Stimulated activated CD4-positive, alpha-beta T cell treated with anti-CD3 and anti-CD28 coated beads, Interleukin-1b, Interleukin-23, amount 100 ng/mL, for 1 hour (primary cell): Measurements from ENCODE around the gene NEIL3.
"Not testable (repeated sequence)": the region's sequence is repeated elsewhere in the genome, so short reads cannot be mapped to it uniquely, and the experiment has no call there.

Source experiments
- DNase-seq, 2 donors: peaks; one replicate each; pipeline ENCODE4 v3.0.0-alpha.2; 2020; ENCODE audit warnings: low read depth in 2 of 2

Gene NEIL3

DNA sequence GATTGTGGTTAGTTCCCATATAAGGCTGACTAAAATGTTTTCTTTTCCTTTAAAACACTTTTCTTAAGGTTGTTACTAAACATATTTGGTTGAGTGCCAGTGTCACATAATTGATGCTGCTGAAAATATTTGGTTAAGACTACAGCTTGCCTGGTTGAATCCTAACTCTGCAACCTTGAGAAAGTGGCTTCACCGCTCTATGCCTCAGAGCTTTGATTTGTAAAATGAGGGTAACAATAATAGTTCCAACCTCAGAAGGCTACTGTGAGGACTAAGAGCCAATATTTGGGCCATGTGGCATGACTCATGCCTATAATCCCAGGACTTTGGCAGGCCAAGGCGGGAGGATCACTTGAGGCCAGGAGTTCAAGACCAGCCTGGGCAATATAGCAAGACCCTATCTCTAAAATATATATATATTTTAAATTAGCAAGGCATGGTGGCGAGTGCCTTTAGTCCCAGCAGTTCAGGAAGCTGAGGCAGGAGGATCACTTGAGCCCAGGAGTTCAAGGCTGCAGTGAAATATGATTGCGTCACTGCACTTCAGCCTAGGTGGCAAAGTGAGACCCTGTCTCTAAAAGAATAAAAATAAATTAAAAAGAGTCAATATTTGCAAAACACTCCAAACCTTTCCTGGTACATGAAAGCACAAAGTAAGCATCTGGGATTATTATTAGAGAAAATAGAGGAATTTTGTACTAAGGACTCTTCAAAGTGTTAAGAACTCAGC lies 7.1 kb upstream of the NEIL3 start:
- DNase-seq, result no peak

DNA sequence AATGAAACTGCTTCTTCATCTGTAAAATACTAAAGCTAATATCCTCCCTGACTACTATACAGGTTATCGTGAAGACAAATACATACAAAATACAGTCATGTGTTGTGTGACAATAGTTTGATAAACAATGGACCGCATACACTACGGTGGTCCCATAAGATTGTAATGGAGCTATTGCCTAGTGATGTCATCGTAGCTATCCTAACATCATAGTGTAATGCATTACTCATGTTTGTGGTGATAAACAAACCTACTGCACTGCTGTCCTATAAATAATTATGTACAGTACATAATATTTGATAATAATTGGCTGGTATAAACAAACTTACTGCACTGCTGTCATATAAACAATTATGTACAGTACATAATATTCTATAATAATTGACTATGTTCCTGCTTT lies 5.6 kb upstream of the NEIL3 start:
- DNase-seq, result no peak

DNA sequence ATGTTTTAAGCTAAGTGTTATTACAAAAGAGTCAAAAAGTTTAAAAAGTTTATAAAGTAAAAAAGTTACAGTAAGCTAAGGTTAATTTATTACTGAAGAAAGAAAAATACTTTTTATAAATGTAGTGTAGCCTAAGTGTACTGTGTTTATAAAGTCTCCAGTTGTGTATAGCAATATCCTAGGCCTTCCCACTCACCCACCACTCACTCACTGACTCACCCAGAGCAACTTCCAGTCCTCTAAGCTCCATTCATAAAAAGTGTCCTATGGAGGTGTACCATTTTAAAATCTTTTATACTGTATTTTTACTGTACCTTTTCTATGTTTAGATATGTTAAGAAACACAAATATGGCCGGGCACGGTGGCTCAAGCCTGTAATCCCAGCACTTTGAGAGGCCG lies 4.8 kb upstream of the NEIL3 start:
- not testable (repeated sequence) for DNase-seq

DNA sequence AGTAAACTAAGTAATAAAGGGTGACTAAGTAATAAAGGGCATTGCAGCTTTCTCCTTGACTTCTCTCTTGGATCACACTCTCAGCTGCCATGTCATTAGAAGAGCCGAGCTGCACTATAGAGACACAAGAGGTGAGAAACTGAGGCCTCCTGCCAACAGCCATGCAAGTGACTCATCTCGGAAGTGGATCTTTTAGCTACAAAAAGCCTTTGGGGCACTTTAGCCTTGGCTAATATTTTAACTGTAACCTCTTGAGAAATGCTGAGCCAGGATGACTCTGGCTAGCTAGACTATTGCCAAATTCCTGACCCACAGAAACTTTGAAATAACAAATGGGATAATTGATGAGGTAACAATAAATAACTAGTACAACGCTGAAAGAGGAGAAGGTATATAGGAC lies 1.5 kb upstream of the NEIL3 start:
- no peak for DNase-seq

DNA sequence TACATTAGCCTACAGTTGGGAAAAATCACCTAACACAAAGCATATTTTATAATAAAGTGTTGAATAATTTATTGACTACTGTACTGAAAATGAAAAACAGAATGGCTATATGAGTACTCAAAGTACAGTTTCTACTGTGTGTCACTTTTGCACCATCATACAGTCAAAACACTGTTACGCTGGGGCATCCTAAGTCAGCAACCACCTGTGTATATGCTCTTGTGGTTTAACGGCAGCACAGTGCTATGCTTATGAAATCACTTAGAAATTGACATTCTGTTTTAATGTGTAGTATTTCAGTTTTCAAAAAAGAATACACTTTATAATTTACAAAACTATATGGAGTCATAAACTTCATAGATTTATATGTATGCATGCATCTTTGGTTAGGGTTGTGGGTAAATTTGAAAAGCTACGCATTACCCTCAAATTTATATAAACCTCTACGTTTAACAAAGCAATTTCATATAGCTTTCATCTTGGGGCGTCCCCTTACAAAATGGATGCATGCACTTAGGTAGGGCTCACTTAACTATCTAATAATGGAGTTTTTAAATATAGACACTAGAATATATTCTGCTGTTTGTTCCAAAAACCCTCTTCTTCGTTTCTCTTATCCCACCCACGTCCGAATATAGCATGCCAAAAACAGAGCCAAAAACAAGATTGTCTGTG lies 690 bp upstream of the NEIL3 start:
- DNase-seq, result no peak

DNA sequence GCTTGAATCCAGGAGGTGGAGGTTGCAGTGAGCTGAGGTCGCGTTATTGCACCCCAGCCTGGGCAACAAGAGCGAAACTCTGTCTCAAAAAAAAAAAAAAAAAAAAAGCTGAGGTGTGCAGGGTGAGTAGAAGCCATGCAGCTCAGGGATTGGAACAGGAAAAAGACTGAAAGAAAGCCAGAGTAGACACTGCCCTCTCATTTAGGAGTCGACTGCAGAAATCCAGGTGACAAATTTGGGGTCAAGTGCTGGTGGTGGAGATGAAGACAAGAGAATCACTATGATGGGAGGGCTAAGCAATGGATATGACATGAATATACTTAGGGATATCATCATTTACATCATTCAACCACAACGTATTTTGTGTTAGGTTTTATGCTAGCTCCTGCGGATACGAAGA lies 1.9 kb downstream of the NEIL3 start:
- DNase-seq, result no peak

DNA sequence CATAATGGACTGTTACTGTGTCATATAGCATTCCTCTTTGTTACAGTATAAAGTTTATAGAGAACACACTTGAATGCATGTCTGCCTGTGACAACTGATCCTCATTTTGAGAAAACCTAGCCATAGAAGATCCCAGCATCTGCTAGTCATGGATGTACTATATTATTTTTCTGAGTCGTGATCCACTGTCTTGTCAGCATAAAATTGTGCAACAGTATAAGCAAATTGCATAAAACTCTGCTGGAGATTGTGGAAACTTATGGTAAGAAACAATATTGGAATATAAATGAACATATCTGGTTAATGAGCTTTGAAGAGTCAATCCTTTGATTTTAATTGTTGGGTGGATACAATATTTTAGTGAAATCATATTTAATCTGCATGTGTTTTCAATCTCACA lies 3.6 kb downstream of the NEIL3 start:
- DNase-seq, result no peak

DNA sequence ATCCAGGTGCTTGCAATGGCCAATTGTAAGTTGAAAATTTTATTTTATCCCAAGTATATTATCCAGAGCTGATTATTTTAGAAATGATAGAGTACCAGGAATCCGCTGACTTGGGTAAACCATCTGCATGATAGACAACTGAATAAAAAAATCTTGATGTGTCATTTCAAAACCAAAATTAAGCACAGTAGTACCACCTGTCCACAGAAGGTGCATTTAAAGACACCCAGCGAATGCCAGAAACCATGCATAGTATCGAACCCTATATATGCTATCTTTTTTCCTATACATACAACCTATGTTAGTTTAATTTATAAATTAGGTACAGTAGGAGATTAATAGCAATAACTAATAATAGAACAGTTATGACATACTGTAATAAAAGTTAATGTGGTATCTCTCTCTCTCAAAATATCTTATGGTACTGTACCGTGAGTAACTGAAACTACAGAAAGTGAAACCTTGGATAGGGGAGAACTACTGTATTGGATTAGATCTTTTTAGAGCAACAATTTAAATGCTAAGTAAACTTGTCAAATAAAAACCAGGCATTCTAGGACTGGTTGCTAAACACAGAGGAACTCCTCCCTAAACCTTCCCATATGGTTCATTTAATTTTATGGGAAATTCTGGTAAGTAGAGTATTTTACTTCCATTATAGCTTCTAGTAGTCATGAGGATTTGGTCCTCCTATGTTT lies 6.2 kb downstream of the NEIL3 start:
- no peak for DNase-seq

DNA sequence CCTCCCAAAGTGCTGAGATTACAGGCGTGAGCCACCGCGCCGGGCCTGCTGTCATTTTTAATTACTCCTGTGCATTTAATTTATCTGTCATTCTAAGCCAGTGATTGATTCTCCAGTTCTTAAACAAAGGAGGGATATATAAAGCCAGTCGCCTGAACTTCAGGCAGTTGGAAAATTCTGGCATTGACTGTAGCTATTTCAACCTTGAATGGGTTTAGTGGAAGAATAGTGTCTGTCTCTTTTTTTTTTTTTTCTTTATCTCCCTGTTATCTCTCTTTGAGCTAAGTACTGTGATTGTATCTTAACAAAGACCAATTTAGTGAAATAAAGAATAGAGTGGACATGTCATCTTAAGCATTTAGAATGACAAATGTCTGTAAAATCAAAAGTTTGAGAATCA lies 11.0 kb downstream of the NEIL3 start:
- no peak for DNase-seq

DNA sequence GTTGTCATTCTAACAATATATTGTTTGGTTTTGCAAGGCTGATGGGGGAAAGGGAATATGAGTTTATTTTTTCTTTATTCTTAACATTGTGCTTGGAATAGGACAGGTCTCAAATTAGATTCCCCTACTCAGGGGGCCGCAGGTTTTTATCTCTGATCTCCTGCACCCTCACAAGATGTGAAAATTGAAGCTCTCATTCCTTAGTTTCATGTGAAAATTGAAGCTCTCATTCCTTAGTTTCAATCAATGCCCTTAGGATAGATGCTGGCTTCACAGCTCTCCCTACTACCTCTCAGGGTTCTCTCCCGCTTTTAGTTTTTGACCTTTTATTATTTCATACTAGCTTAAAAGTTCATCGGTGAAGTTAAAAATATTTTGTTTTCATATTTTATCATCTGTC lies 12.0 kb downstream of the NEIL3 start:
- no peak for DNase-seq

DNA sequence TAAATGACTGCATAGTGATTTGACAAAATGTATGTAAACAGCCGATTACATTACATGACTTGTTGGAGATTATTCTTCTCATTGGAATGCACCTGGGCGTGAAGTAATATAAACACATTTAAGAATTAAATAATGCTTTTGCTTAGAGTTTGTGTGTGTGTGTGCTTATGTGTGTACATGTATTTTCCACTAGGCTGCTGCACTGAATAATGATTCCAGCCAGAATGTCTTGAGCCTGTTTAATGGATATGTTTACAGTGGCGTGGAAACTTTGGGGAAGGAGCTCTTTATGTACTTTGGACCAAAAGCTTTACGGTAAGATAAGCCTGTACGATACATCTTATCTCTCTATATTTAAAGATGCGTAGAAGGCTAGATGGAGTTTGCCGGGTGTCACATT lies 12.6 kb downstream of the NEIL3 start:
- DNase-seq, result no peak

DNA sequence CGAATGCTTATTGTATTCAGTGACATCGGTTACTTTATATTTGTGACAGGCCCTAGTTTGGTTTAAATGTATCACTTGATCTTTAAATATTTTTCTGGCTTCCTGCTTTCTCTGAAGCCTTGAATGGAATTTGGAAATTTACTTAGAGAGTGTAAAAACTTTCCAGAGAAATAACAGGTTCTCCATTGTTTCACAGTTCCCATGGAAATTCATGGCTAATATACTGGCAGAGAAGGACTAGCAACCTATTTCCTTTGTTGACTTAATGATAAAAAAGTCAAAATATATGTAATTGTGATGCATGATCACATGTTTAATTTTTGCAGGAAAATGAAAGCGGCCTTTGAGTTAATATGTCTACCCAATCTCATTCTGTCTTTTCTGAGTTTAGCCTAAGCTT lies 13.2 kb downstream of the NEIL3 start:
- DNase-seq, result no peak

DNA sequence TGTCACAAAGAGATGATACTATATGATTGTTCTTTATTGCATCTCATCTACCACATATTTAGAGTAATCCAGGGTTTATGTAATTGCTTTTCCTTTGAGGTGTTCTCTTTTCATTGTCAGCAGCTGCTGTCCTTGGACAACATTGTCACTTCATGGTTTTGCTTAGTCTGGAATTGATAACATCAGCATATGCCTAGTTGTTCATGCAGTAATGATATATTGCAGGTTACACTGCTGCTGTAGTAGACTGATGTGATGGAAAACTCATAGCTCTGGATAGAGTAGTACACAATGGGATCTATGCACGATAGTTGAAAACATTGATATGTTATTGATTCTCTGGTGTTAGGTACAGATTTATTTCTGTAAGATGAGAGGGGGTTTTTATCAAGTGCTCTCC lies 13.7 kb downstream of the NEIL3 start:
- DNase-seq, result no peak

DNA sequence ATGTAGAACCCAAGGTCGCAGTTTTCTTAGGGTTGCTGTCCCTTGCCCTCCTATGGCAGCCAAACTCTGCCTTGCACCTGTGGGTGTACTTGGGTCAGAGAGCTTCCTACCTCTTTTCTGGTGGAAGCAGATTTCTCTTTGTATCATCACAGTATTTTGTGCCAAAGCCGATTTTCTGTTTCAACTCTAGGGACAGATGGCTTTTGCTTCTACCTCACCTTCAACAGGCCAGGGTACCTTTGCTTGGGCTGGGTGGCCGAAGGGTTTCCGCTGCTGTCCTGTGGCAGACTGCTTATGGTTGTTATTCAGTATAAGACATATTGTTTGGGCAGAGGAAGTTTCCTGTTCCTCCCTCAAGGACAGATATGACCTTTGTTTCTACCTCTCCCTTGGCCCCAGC lies 22.4 kb downstream of the NEIL3 start:
- no peak for DNase-seq

DNA sequence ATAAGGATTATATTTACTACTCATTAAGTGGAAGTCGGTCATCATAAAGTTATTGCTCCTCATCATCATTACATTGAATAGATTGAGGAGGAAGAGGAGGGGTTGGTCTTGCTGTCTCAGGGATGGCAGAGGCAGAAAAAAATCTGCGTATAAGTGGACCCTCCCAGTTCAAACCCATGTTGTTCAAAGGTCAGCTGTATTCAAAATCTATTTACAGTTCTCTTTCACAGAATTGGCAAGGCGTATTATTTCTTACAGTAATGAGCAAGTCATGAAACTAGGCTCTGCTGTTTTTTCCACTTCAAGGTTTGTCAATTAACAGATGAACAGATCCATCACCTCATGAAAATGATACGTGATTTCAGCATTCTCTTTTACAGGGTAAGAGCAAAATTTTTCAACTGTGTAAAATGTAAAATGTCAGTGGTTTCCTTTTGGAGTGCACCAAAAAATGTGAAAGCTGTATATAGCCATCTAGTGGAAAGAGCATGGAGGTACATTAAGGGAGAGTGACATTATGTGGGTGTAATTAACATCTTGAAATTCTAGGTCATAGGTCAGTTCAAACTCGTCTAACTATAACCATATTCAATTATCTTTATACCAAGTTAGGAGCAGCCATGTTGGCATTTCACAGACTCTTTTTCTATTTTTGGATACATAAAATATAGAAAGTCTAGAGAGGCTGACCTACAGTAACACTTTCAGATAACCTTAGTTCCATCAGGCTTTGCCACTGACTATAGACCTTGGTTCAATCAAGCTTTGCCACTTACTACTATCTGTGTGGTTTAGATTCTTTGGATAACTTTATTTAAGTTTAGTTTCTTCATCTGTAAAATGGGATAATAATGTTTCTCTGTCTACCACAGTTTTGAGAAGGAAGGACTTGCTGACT lies 30.1 kb downstream of the NEIL3 start:
- DNase-seq, result no peak

DNA sequence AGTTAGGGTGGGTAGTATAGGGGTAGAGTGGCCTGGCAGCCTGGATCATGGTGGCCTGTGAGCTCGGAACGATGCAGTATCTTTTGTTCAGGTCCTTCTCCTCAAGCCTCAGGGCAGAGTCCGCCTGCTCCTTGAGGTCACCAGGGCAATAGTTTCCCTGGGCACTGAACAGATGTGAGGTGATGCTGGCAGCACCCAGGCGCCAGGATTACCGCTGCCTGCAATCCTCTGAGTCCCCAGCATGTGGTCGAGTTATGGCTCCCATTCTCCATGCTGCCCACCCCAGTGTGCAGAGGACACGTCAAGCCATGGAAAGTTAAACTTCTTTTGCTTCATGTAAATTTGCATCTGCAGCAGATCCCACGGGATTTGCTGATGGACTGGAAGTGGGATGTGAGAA lies 38.7 kb downstream of the NEIL3 start:
- no peak for DNase-seq

DNA sequence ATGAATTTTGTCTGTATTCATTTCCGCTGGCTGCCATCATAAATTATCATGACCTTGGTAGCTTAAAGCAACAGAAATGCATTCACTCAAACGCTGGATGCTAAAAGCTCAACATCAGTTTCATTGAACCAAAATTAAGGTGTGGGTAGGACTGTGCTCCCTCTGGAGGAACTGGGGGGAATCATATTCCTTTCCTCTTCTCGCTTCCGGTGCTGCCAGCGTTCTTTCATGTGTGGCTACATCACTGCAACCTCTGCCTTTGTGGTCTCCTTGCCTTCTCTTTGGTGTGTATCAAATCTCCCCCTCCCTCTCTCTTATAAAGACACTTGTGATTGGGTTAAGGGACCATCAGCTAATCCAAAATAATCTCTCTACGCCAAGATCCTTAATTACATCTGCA lies 39.5 kb downstream of the NEIL3 start:
- DNase-seq, result no peak

DNA sequence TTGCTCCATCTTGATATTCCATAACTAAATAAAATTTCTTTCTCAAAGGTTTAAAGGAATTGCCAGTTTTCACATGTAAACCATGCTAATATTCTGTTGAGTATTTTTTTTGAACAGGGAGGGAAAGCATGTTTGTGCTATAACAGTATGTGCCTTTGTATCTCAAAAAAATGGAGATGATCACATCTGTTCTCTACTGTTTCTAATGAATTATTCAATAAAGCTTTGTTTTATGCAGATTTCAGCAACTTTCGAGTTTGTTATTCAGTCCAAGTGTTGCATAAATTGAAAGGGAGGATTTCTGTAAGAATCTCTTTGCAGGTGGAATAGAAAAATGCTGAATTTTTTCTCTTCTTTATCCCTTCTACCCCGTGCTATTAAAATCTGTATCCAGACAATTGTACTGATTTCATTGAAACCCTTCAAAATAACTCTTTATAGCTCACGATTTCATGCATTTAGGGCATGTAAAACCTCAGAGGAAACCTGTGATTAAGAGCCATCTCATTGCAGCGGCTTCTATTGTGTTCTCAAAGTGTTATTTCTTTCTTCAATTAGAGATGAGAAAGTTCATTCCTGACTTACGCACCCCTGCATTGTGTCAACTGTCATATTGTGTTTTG lies 42.1 kb downstream of the NEIL3 start:
- DNase-seq, result no peak

DNA sequence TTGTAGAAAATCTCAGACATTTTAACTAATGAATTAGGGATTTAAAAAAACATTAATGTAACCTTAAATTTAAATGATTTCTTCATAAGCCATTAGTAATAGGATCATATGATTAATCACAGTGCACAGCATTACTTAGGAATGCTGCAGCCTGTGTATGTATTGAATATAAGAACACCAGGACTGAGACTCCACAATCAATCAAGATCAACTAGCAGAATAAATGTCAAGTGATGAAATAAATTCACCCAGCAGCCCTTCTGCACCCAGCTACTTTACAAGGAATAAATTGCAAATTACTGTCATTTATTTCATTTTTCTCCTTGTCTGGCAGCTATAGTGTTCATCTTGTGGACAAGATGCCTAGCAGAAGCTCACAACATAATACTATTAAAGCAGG lies 46.5 kb downstream of the NEIL3 start:
- no peak for DNase-seq

DNA sequence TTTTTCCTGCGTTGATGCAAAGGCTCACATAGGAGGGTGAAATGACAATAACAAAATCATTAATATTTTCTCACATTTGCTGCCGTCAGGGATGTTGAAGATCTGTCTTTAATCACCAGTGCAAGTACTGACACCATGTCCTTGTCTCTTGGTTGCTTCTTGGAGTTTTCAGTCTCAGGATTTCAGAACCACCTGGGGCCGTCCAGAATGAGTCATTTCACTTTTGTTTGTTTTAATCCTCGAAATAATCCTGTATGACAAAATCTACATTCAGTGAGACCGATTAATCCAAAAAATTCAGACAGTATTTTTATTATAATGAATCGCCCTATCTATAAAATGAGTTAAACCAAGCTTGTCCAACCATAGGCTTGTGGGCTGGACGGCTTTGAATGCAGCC lies 47.2 kb downstream of the NEIL3 start:
- no peak for DNase-seq

DNA sequence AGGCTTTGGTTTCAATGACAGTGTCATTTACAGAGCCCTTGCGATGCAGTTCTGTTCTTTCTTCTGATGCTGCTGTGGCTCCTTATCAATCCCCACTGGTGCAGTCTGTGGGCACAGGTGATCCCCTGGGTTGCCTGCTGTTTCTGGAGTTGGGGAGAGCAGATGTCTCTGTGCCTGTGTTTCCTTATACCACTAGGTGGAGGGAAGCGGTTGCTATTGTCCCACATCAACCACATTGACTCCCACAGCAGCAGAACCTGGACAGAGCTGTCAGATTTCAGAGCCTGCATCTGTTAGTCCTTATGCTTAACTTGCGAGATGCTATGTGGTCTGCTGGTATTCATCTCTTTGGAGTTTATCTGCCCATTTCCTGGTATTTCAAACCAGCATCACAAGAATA lies 57.7 kb downstream of the NEIL3 start:
- DNase-seq, result no peak

DNA sequence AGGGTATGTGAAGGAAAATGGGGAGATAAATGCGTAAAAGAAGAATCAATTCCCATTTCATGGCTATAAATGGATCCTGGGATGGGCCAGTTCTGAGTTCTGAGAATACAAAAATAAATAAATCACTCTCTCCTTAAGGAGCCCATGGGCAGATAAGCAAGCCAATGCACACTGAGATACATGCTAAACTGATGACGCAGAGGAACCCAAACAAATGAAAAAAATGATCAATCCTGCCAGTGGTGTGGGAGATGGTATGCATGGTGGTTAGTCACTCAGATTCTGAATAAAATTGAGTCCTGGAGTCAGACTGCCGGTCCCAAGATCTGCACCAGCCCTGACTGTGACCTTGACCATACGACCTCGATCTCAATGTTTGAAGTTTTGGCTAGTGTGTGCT lies 59.7 kb downstream of the NEIL3 start:
- no peak for DNase-seq
